Lower leg skin (tissue), 3 donors: Measurements from ENCODE around the gene SLC19A2.

Experiments
- CTCF ChIP-seq, 3 donors: fragments of 450-650 bp; IDR thresholded peaks; one replicate each; pipeline ENCODE4 v1.5.1; 2016; ENCODE audit warnings: antibody characterized with exemption in 3 of 3, mild to moderate bottlenecking in 3 of 3, moderate library complexity in 2 of 3
- POLR2A ChIP-seq, 2 donors: fragments of 450-650 bp; IDR thresholded peaks; one replicate each; pipeline ENCODE4 v1.6.1; 2016 to 2017; ENCODE audit warnings: antibody characterized with exemption in 2 of 2, mild to moderate bottlenecking in 1 of 2, moderate library complexity in 1 of 2

DNA sequence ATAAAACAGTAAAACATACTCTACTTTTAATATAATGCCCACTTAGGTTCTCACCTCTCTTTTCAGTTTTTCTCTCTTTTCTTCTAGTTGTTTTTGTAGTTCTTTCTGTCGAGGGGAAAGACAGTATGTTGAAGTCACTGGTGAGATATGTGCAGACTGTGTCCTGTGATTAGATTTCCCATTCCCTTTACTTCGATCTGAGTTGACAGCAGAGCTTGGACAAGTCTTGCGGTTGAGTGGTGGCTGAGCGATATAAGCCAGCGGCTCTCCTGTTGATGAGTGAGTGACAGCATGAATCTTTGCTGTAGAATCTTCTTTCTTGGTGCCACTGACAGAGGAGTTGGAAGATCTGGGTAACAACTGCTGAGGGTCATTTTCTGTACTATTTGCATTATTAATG is 64.4 kb downstream of the SLC19A2 start:
- TF ChIP-seq CTCF (IDR thresholded peaks at IDR 0.05), result no peak
- no peak for TF ChIP-seq POLR2A (IDR thresholded peaks at IDR 0.05)
